Measurements from ENCODE around the gene ENO4. TPM values are rescaled to one million over a fixed set of nuclear protein-coding genes. Genes with fewer than 3 reads are reported as not detected.

ENO4 gene
- total RNA-seq, 1 donor: 0.27 TPM

- TF ChIP-seq CTCF (IDR thresholded peaks at IDR 0.05; ENCODE audit: insufficient read depth, low read length): no peak
- no peak overlapping the region for H3K4me3 ChIP-seq (ENCODE audit: low read depth, low read length)
- DNase-seq (ENCODE audit: low read depth): no peak
Measured at GRCh38 chr10:116836083-116836482, 13.2 kb upstream of the ENO4 start.

- peak; percentile 18 for DNase-seq (ENCODE audit: low read depth)
- no peak overlapping the region for H3K4me3 ChIP-seq (ENCODE audit: low read depth, low read length)
- peak; percentile 21 for TF ChIP-seq CTCF (IDR thresholded peaks at IDR 0.05; ENCODE audit: insufficient read depth, low read length)
Measured at GRCh38 chr10:116836902-116837523, 12.3 kb upstream of the ENO4 start.

GRCh38 chr10:116838143-116838725, 11.1 kb upstream of the ENO4 start:
- no peak for TF ChIP-seq CTCF (IDR thresholded peaks at IDR 0.05; ENCODE audit: insufficient read depth, low read length)
- no peak overlapping the region for H3K4me3 ChIP-seq (ENCODE audit: low read depth, low read length)
- DNase-seq (ENCODE audit: low read depth): no peak

GRCh38 chr10:116840389-116841075, 8.8 kb upstream of the ENO4 start:
- H3K4me3 ChIP-seq (ENCODE audit: low read depth, low read length): no peak overlapping the region
- DNase-seq (ENCODE audit: low read depth): no peak
- no peak for TF ChIP-seq CTCF (IDR thresholded peaks at IDR 0.05; ENCODE audit: insufficient read depth, low read length)

- TF ChIP-seq CTCF (IDR thresholded peaks at IDR 0.05; ENCODE audit: insufficient read depth, low read length): no peak
- DNase-seq (ENCODE audit: low read depth): no peak
- no peak overlapping the region for H3K4me3 ChIP-seq (ENCODE audit: low read depth, low read length)
Measured at GRCh38 chr10:116845823-116846222, 3.5 kb upstream of the ENO4 start.

GRCh38 chr10:116848032-116848943, 1.0 kb upstream of the ENO4 start:
- no peak for TF ChIP-seq CTCF (IDR thresholded peaks at IDR 0.05; ENCODE audit: insufficient read depth, low read length)
- no peak for DNase-seq (ENCODE audit: low read depth)
- peak overlapping the region; percentile 70 for H3K4me3 ChIP-seq (ENCODE audit: low read depth, low read length)

Measured in fibroblast of the aortic adventitia (primary cell).